Measurements from ENCODE around the gene PRICKLE1. TPM values are rescaled to one million over a fixed set of nuclear protein-coding genes. Genes with fewer than 3 reads are reported as not detected.

PRICKLE1 gene
- total and polyA plus RNA-seq, 9 of the 15 experiments (the other 6 are each of a cell fraction or from before 2014, with no cell fraction given), result 0.22 to 0.85 (median 0.31) TPM

DNA sequence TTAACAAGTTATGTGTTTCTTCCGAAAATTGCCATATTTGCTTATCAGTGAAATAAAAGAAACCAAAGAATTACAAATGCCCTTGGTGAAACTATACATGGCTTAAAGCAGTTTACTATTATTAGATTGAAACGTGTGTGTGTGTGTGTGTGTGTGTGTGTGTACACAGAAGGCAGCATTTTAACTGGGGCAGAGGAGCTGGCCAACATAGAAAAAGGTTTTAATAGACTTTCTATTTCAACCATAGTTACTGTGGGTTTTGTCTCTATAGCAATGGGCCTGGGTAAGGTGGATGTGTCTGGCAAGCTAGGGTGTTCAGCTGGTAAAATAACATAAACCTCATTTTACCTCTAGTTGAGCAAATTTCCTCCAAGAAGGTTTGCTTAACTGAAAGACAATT lies 6.5 kb downstream of the PRICKLE1 start:
- H4K20me1 ChIP-seq (replicated peaks; ENCODE audit: control insufficient read depth, insufficient read depth, low read length), result no peaks in the 10 kb centered on the region
- H3K4me2 ChIP-seq (ENCODE audit: insufficient read depth, low read length), result no peak overlapping the region
- DNase-seq (ENCODE audit: extremely low read depth in 1 of 4, low spot score in 3 of 4) (no peak), FAIRE-seq (no peak), ATAC-seq (no peak)
- no peaks in the 10 kb centered on the region for H3K9me1 ChIP-seq (ENCODE audit: control insufficient read depth, insufficient read depth, low read length)
- WGBS (ENCODE audit: insufficient coverage, low coverage, missing lambda C conversion rate), result 0% methylated on average over 2 of the region's 2 CpGs
- no peaks in the 10 kb centered on the region for H3K9me3 ChIP-seq (replicated peaks; ENCODE audit: control insufficient read depth, insufficient read depth, low read depth, low read length)
- no peak overlapping the region for H3K9ac ChIP-seq (ENCODE audit: insufficient read depth in 1 of 2, low read depth in 2 of 2, low read length in 2 of 2)
- no TSS peak for BruUV-seq (replicated peaks)
- no peak overlapping the region for H2AFZ ChIP-seq (ENCODE audit: low read depth, low read length)
- no peaks in the 10 kb centered on the region for H3K79me2 ChIP-seq (ENCODE audit: control insufficient read depth, insufficient read depth, low read length)
- peaks cover 3 to 10% of the 10 kb centered on the region in 2 experiments; a peak in 2 of 5 replicates for H3K27me3 ChIP-seq (ENCODE audit: control insufficient read depth in 2 of 2, insufficient read depth in 2 of 2, low read length in 2 of 2)
- POLR2A ChIA-PET, result no interaction called here
- TF ChIP-seq HNRNPH1 (optimal IDR thresholded peaks at IDR 0.05; ENCODE audit: low read depth, low read length) (no peak), HNRNPL (IDR thresholded peaks at IDR 0.05; ENCODE audit: low read depth, low read length) (no peak), ZNF764 (CRISPR knock-in tag; IDR thresholded peaks at IDR 0.05; ENCODE audit: low read depth) (no peak), HDAC3 (IDR thresholded peaks at IDR 0.05; ENCODE audit: borderline replicate concordance, partially characterized antibody) (no peak), MAFF (IDR thresholded peaks at IDR 0.05; ENCODE audit: low read length) (no peak), NFATC3 (IDR thresholded peaks at IDR 0.05) (no peak), BRF1 (IDR thresholded peaks at IDR 0.05; ENCODE audit: borderline replicate concordance, extremely low read depth, insufficient read length) (no peak)
- TF ChIP-seq, protein P1, sequence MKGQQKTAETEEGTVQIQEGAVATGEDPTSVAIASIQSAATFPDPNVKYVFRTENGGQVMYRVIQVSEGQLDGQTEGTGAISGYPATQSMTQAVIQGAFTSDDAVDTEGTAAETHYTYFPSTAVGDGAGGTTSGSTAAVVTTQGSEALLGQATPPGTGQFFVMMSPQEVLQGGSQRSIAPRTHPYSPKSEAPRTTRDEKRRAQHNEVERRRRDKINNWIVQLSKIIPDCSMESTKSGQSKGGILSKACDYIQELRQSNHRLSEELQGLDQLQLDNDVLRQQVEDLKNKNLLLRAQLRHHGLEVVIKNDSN (CRISPR knock-in tag; IDR thresholded peaks at IDR 0.05), result no peak
- TF ChIP-seq, protein P2, sequence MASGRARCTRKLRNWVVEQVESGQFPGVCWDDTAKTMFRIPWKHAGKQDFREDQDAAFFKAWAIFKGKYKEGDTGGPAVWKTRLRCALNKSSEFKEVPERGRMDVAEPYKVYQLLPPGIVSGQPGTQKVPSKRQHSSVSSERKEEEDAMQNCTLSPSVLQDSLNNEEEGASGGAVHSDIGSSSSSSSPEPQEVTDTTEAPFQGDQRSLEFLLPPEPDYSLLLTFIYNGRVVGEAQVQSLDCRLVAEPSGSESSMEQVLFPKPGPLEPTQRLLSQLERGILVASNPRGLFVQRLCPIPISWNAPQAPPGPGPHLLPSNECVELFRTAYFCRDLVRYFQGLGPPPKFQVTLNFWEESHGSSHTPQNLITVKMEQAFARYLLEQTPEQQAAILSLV (tag; IDR thresholded peaks at IDR 0.05), result no peak
- no peak overlapping the region for H3K27ac ChIP-seq (ENCODE audit: extremely low read depth, low read depth, low read length)
- H3K4me3 ChIP-seq, result no peak overlapping the region
- CTCF ChIA-PET (ENCODE audit: low intra/inter-chr PET ratio), result no interaction called here
- H3K36me3 ChIP-seq (ENCODE audit: control insufficient read depth, insufficient read depth, low read length), result no peaks in the 10 kb centered on the region
- H3K4me1 ChIP-seq (replicated peaks in 1 of 2; ENCODE audit: control insufficient read depth in 2 of 2, insufficient read depth in 2 of 2, low read length in 2 of 2), result no peaks in the 10 kb centered on the region
- intact Hi-C loops (cut with micrococcal nuclease) (no loop called here), in situ Hi-C loops (cut with MboI) (no loop called here)
